ENCODE data around the gene GLIS2. TPM values are rescaled to one million over a fixed set of nuclear protein-coding genes. Genes with fewer than 3 reads are reported as not detected.

Gene GLIS2
- total RNA-seq, 2 donors from 2014 or later = 0.16 to 0.80 TPM

GRCh38 chr16:4291699-4292098, 24.2 kb upstream of the GLIS2 start:
- Mint-ChIP-seq H3K9me3 (no peaks in the 10 kb centered on the region), H3K36me3 (no peaks in the 10 kb centered on the region), H3K27ac (peak overlapping the region; percentile 48 to 76)
- DNase-seq (ENCODE audit: low spot score in 2 of 2) = no peak
- no peak for ATAC-seq

DNA sequence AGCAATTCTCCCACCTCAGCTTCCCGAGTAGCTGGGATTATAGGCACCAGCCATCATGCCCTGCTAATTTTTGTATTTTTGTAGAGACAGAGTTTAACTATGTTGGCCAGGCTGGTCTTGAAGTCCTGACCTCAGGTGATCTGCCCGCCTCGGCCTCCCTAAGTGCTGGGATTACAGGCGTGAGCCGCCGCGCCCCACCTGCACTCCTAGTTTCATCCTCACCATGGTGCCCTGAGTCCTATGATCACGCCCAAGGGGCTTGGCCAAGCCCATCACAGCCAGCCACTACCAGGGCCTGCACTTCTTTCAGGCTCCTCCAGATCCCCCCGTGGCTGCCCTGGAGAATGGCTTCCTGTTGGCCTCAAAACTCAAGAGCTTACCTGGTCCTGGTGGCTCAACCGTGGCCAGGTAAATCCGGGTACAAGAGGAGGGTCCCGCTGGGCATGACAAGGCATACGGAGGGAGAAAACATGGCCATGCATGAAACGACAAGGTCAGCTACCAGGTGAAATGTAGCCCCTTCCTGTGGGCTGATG, 22.6 kb upstream of the GLIS2 start:
- no peak for DNase-seq (ENCODE audit: low spot score in 2 of 2)
- H3K27ac Mint-ChIP-seq = peak overlapping the region; percentile 11 to 14
- no peaks in the 10 kb centered on the region for H3K9me3 Mint-ChIP-seq
- H3K36me3 Mint-ChIP-seq = no peaks in the 10 kb centered on the region
- ATAC-seq = no peak

- no peaks in the 10 kb centered on the region for H3K36me3 Mint-ChIP-seq
- no peak for ATAC-seq
- DNase-seq (ENCODE audit: low spot score in 2 of 2) = no peak
- H3K27ac Mint-ChIP-seq = peak overlapping the region; percentile 14 to 72
- no peaks in the 10 kb centered on the region for H3K9me3 Mint-ChIP-seq
Observed at GRCh38 chr16:4293822-4294457, 21.9 kb upstream of the GLIS2 start.

GRCh38 chr16:4295581-4295980, 20.3 kb upstream of the GLIS2 start:
- Mint-ChIP-seq H3K27ac (no peak overlapping the region), H3K9me3 (no peaks in the 10 kb centered on the region), H3K36me3 (no peaks in the 10 kb centered on the region)
- ATAC-seq (no peak), DNase-seq (ENCODE audit: low spot score in 2 of 2) (no peak)

DNA sequence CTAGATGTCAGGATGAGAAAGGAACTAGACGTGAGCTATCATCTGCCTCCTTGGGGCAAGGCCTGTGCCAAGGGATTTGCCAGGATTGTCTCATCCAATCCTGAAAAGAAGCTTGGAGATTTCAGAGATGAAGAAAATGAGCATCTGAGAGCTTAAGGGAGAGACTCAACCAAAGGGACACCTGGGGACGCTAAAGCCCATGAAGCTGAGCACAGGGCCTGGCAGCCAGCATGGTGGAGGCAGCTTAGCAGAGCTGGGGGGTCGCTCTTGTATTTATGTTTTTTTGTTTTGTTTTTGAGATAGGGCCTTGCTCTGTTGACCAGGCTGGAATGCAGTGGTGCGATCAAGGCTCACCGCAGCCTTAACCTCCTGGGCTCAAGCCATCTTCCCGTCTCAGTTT, 18.4 kb upstream of the GLIS2 start:
- no peak for ATAC-seq
- H3K36me3 Mint-ChIP-seq = no peaks in the 10 kb centered on the region
- no peaks in the 10 kb centered on the region for H3K9me3 Mint-ChIP-seq
- DNase-seq (ENCODE audit: low spot score in 2 of 2) = no peak
- H3K27ac Mint-ChIP-seq = no peak overlapping the region

DNA sequence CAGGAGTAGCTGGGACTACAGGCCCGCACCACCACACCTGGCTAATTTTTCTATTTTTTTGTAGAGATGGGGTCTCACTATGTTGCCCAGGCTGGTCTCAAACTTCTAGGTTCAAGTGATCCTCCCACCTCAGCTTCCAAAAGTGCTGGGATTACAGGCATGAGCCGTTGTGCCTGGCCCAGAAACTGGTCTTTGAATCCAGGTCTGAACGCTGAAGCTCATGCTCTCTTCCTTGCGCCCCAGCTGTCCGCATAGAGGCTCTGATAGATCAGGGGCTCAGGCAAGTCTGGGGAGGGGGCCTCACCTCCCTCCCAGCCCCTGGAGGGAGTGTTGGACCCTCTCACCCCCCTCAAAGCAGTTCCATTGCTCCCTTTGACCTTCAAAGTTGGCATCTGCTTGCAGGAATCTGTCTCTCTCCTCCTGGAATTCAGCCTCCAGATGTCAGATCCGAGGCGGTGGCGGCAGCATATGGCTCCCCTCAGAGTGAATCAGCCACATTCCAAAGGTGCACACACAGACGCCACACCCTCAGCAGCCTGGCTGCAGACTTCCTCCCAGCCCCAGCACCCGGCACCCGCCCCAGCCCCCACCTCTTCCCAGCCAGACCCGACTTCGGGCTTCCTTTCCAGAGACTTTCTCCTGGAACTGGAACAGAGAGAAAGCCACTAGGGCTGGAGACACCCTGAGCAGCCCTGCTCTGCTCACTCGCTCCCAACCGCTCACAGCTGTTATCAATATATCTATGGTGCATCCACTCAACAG, 16.9 kb upstream of the GLIS2 start:
- DNase-seq (ENCODE audit: low spot score in 2 of 2) = no peak
- no peak for ATAC-seq
- Mint-ChIP-seq H3K27ac (peak overlapping the region in 1 of 2 donors; percentile 88), H3K36me3 (peaks cover 0 to 2% of the 10 kb centered on the region in 2 donors), H3K9me3 (no peaks in the 10 kb centered on the region)

GRCh38 chr16:4301177-4301576, 14.7 kb upstream of the GLIS2 start:
- ATAC-seq = no peak

GRCh38 chr16:4301968-4302367, 13.9 kb upstream of the GLIS2 start:
- Mint-ChIP-seq H3K27ac (peak overlapping the region in 1 of 2 donors; percentile 76), H3K36me3 (peaks cover 9 to 10% of the 10 kb centered on the region in 2 donors), H3K9me3 (peaks cover 0 to under 1% of the 10 kb centered on the region in 2 donors)
- ATAC-seq = no peak
- no peak for DNase-seq (ENCODE audit: low spot score in 2 of 2)

More at GRCh38 chr16:4301177-4301576, 14.7 kb upstream of the GLIS2 start:
- peak overlapping the region in 1 of 2 donors; percentile 76 for H3K27ac Mint-ChIP-seq
- H3K36me3 Mint-ChIP-seq = peaks cover 3 to 4% of the 10 kb centered on the region in 2 donors
- H3K9me3 Mint-ChIP-seq = no peaks in the 10 kb centered on the region
- no peak for DNase-seq (ENCODE audit: low spot score in 2 of 2)

GRCh38 chr16:4303973-4304372, 11.9 kb upstream of the GLIS2 start:
- H3K27ac Mint-ChIP-seq = no peak overlapping the region

DNA sequence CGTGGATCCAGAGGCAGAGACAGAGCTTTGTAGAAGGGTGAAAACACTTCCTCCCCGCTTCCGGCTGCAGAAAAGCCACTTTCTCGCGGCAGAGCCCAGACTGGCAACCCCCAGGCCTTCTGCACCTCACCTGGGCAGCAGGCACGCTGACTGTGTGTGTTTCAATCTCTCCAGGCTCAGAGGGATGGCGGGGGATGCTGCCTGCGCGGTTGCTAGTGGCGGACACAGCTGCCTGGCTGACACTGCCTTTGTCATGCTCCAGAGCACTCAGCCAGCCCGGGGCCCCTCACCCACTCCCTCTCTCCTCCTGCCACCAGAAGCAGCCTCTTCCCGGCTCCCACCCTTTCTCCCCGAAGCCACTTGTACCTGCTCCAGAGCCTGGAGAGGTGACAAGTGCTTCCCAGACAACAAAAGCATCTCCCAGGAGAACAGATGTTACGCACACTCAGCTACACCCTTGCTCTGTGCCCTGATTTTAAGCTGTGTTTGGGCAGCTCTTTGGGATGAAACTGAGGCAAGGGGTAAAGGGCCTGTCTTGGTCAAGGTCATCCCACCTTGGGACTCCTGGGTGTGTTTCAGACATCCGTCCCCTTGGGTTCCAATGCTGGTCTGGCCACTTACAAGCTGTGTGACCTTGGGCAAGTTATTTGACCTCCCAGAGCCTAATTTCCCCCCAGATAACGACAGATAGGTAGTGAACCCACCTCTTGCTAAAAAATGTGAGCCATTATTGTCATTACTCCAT, 9.2 kb upstream of the GLIS2 start:
- H3K36me3 Mint-ChIP-seq = peaks cover 13 to 16% of the 10 kb centered on the region in 2 donors
- peak in 1 of 2 donors; percentile 5 for ATAC-seq
- DNase-seq (ENCODE audit: low spot score in 2 of 2) = peak in 1 of 2 donors; percentile 35
- H3K27ac Mint-ChIP-seq = peak overlapping the region; percentile 95 to 98
- H3K9me3 Mint-ChIP-seq = peaks cover 0 to 5% of the 10 kb centered on the region in 2 donors

More at GRCh38 chr16:4303973-4304372, 11.9 kb upstream of the GLIS2 start:
- peaks cover 0 to 5% of the 10 kb centered on the region in 2 donors for H3K9me3 Mint-ChIP-seq
- peaks cover 13 to 16% of the 10 kb centered on the region in 2 donors for H3K36me3 Mint-ChIP-seq
- no peak for DNase-seq (ENCODE audit: low spot score in 2 of 2)
- ATAC-seq = no peak

DNA sequence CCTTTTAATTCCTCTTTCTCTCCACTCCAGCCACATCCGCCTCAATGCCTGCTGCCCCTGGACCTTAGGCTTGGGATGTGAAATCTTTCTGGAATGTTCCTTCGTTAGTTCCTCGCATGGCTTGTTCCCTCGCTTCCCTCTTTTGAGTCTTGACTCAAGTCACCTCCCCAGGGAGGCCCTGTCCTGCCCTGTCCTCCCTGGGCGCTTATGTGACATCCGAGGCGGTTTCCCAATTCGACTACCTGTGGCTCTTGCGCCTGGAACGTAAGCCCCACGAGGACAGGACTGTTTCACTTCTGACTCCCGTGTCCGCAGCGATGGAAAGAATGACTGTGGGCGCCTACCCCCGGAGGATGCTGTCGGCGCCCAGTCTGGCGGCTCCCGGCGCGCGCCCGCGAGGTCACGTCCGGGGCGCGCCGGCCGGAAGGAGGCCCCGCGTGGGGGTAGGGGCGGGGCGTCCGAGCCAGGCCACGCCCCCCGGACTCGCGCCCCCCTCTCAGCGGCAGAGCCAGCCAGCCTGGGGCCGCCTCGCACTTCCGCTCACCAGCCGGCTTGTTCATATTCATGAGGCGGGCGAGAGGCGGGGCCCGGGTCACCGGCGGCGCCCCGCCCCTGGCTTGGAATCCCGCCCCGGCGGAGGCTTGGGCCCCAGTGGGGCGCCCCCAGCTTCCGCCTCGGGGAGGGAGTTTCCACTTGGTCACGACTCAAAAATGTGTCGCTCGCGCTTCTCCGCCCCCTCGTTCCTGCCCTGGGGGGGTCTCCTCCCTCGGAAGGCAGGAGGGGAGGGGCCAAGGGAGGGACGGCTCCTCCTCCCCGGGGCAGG, 8.4 kb upstream of the GLIS2 start:
- ATAC-seq (peak; percentile 88 to 94), DNase-seq (ENCODE audit: low spot score in 2 of 2) (peak; percentile 97 to 99)
- H3K9me3 Mint-ChIP-seq = peaks cover 0 to 5% of the 10 kb centered on the region in 2 donors
- H3K36me3 Mint-ChIP-seq = peaks cover 13 to 16% of the 10 kb centered on the region in 2 donors
- H3K27ac Mint-ChIP-seq = peak overlapping the region; percentile 95 to 98

DNA sequence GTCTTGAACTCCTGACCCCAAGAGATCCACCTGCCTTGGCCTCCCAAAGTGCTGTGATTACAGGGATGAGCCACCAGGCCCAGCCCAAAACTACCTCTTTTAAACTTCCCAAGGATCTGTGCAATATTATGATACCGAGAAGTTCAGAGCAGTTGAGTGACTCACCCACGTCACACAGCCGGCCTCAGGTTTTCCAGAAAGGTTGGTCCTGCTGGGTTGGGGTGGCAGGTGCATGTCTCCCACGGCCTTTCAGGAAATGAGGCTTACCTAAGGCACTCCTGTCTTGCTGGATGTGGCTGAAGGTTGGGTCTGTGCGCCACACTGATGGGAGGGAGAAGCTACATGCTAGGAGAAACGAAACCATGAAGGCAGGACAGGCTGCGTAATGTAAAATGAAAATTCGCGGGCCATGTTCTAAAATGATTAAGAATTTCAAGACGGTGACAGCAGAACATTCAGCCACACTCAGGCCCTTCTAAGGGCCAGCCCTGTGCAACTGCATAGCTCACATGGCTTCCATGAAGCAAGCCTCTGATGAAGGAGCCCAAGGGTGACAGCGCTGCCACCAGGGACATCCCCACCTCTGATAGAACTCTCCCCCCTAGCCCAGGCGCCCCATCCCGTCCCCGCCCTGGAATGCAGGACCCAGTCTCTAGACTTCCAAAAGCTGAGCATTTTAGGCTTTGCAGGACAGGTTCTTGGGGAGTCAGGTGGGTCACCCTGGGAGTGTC, 6.6 kb upstream of the GLIS2 start:
- DNase-seq (ENCODE audit: low spot score in 2 of 2) (no peak), ATAC-seq (no peak)
- H3K36me3 Mint-ChIP-seq = peaks cover 12 to 17% of the 10 kb centered on the region in 2 donors
- H3K27ac Mint-ChIP-seq = peak overlapping the region; percentile 50 to 95
- peaks cover 0 to 5% of the 10 kb centered on the region in 2 donors for H3K9me3 Mint-ChIP-seq

DNA sequence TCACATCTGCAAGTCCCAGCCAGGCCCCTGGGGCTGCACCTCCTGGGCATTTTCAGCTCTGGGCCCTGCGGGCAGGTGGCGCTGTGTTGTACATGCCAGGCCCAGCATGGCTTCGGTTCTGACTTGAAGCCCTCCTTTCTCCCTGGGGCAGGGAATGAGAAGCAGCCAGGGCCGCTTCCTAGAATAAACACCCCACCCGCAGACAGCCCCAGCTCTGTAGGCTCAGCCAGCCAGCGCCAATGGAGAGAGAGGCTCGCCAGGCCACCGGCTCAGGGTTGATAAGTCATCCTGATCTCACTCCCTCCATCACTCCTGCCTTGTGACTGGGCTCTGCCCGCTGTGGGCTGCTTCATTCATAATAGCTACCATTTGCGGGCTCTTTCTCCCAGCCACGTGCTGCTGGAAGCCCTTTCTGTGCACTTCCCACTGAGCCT, 6.0 kb upstream of the GLIS2 start:
- DNase-seq (ENCODE audit: low spot score in 2 of 2) = peak in 1 of 2 donors; percentile 69
- H3K9me3 Mint-ChIP-seq = peaks cover 0 to 5% of the 10 kb centered on the region in 2 donors
- H3K36me3 Mint-ChIP-seq = peaks cover 18 to 23% of the 10 kb centered on the region in 2 donors
- ATAC-seq = no peak
- H3K27ac Mint-ChIP-seq = no peak overlapping the region

- Mint-ChIP-seq H3K9me3 (no peaks in the 10 kb centered on the region), H3K36me3 (peaks cover 8 to 11% of the 10 kb centered on the region in 2 donors), H3K27ac (no peak overlapping the region)
- no peak for DNase-seq (ENCODE audit: low spot score in 2 of 2)
- no peak for ATAC-seq
Observed at GRCh38 chr16:4313563-4314531, 2.0 kb upstream of the GLIS2 start.
